Hepatocyte (in vitro differentiated cells): ENCODE data around the gene TLR8.

ENCODE experiments used
- CTCF ChIP-seq: fragments of 200-600 bp; sonication (generic); IDR thresholded peaks from 2 replicates; pipeline ENCODE4 v1.5.1; 2016; ENCODE audit warnings: antibody characterized with exemption, mild to moderate bottlenecking; ENCODE audit not compliant: poor library complexity
- EZH2 ChIP-seq: fragments of 200-600 bp; sonication (generic); IDR thresholded peaks from 2 replicates; pipeline ENCODE4 v1.6.1; 2016; ENCODE audit warnings: antibody characterized with exemption, mild to moderate bottlenecking, borderline replicate concordance
- EZH2phosphoT487 ChIP-seq: fragments of 200-600 bp; sonication (generic); IDR thresholded peaks from one replicate; pipeline ENCODE4 v1.6.1; 2018; ENCODE audit warnings: antibody characterized with exemption, mild to moderate bottlenecking, low read depth, moderate library complexity; ENCODE audit not compliant: unreplicated experiment, severe bottlenecking

- TF ChIP-seq CTCF, result no peak
- no peak for TF ChIP-seq EZH2
- no peak for TF ChIP-seq EZH2phosphoT487
Observed at GRCh38 chrX:12868747-12869146, 37.7 kb upstream of the TLR8 start.
